Peyer's patch (tissue), 4 donors: ENCODE data around the gene EPB41L5. TPM values are rescaled to one million over a fixed set of nuclear protein-coding genes. Genes with fewer than 3 reads are reported as not detected.

ENCODE experiments used
- DNase-seq, 3 donors: peaks; one replicate each; pipeline ENCODE4 v3.0.0-alpha.2; 2017 to 2019
- H3K27ac ChIP-seq, 4 donors: fragments of 200-600 bp; sonication (generic); one replicate each; pipeline ENCODE4 v1.5.1; 2016 to 2019
- H3K27me3 ChIP-seq, 2 donors: fragments of 200-600 bp; sonication (generic); one replicate each; pipeline ENCODE4 v1.5.1; 2019
- H3K36me3 ChIP-seq, 3 donors: fragments of 200-600 bp; sonication (generic); one replicate each; pipeline ENCODE4 v1.5.1; 2016 to 2019
- H3K4me1 ChIP-seq, 4 donors: fragments of 200-600 bp; sonication (generic); one replicate each; pipeline ENCODE4 v1.5.1; 2016 to 2019
- H3K4me3 ChIP-seq, 4 donors: fragments of 200-600 bp; sonication (generic); 1 replicate in 3 of 4; 2 replicates in 1 of 4; pipeline ENCODE4 v1.5.1; 2016 to 2019; ENCODE audit warnings: mild to moderate bottlenecking in 1 of 4
- H3K9me3 ChIP-seq, 4 donors: fragments of 200-600 bp; sonication (generic); one replicate each; pipeline ENCODE4 v1.5.1; 2016 to 2019; ENCODE audit warnings: mild to moderate bottlenecking in 1 of 4
- POLR2A ChIP-seq, 2 donors: fragments of 450-650 bp; IDR thresholded peaks; one replicate each; pipeline ENCODE4 v1.5.1; 2017; ENCODE audit warnings: antibody characterized with exemption in 2 of 2, mild to moderate bottlenecking in 2 of 2, moderate library complexity in 2 of 2
- total RNA-seq, 4 donors: library from RNA; depleted of rRNA; stranded (reverse); fragments of >200 nt; gene quantifications; one replicate each; pipeline ENCODE4 v1.1.0, GENCODE V29; 2016
- TF ChIP-seq, protein P1 (sequence below), 6 experiments: fragments of 450-650 bp in 4 of 6; fragments of 200-600 bp in 2 of 6; sonication (generic) in 1 of 6; IDR thresholded peaks; one replicate each; pipeline ENCODE4 v1.5.1; 2017 to 2019; ENCODE audit warnings: antibody characterized with exemption in 6 of 6, mild to moderate bottlenecking in 3 of 6, moderate library complexity in 1 of 6

The EPB41L5 gene
- total RNA-seq, 4 donors from 2014 or later: 21.5 to 52.9 (median 41.4) TPM

DNA sequence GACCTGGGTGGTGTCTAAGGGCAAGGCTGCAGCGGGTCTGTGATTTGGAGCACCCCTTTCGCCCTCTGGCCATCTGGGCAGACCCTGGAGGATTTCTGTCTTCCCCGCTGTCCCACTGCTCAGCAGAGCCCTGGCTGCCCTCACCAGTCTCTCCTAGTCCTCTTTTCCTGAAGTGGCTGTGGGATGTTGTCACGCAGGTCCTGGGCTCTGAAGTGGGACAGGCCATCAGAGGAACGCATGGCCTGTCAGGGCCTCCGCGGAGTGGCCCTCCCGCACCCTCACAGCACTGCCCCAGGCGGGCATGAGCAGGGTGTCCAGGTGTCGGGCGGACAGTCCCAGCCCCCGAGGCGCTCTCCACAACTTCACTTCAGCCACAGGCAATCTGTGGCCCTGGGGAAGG is 211.4 kb downstream of the EPB41L5 start:
- Histone ChIP-seq H3K4me3 (peak overlapping the region in 2 of 4 donors; percentile 57 to 91), H3K27me3 (no peaks in the 10 kb centered on the region), H3K9me3 (no peaks in the 10 kb centered on the region), H3K27ac (peak overlapping the region in 1 of 4 donors; percentile 94), H3K4me1 (peaks cover 5 to 28% (median 10%) of the 10 kb centered on the region in 4 donors), H3K36me3 (no peaks in the 10 kb centered on the region)
- peak in 1 of 3 donors; percentile 47 for DNase-seq
- no peak for TF ChIP-seq POLR2A (IDR thresholded peaks at IDR 0.05)

DNA sequence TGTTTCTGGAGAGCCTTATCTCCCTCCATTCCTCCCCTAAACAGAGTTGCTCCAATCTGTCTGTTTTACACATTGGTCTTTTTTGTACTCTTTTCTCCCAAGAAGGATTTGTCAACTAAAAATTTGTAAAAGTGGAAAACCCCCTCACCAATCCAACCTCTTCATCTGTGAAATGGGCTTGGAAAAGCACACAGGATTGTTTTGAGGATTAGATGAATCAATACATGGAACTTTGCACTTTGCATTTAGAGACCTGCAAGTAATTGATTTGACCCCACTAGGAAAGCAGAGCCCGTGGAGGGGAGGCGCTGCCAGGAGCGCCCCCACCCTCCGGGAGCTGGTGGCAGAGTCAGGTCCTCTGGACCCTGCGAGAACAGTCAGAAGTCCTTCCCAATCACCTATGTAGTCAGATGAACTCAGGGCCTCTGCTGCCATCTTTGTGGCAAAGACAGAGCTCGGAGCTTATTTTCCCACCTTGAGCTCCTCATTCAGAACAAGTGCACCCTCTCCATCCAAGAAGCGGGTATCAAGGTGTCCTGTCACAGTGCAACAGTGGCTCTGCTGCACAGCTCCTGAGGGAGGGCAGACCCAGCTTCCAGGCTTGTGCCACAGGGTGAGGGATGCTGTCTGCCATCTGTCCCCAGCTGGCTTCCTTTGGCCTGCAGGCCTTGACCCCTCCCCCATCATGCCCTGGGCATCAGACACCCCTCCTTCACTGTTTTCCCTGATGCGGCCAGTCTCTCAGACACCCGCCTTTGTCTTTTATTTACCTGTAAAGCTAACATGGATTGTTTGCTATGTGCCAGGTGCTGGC is 212.1 kb downstream of the EPB41L5 start:
- no peak overlapping the region for H3K27ac ChIP-seq
- no peaks in the 10 kb centered on the region for H3K36me3 ChIP-seq
- no peak overlapping the region for H3K4me3 ChIP-seq
- DNase-seq: peak in 1 of 3 donors; percentile 51
- H3K27me3 ChIP-seq: no peaks in the 10 kb centered on the region
- no peak for TF ChIP-seq POLR2A (IDR thresholded peaks at IDR 0.05)
- TF ChIP-seq, protein P1, sequence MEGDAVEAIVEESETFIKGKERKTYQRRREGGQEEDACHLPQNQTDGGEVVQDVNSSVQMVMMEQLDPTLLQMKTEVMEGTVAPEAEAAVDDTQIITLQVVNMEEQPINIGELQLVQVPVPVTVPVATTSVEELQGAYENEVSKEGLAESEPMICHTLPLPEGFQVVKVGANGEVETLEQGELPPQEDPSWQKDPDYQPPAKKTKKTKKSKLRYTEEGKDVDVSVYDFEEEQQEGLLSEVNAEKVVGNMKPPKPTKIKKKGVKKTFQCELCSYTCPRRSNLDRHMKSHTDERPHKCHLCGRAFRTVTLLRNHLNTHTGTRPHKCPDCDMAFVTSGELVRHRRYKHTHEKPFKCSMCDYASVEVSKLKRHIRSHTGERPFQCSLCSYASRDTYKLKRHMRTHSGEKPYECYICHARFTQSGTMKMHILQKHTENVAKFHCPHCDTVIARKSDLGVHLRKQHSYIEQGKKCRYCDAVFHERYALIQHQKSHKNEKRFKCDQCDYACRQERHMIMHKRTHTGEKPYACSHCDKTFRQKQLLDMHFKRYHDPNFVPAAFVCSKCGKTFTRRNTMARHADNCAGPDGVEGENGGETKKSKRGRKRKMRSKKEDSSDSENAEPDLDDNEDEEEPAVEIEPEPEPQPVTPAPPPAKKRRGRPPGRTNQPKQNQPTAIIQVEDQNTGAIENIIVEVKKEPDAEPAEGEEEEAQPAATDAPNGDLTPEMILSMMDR (IDR thresholded peaks at IDR 0.05): no peak
- H3K9me3 ChIP-seq: no peaks in the 10 kb centered on the region
- H3K4me1 ChIP-seq: peaks cover 5 to 30% (median 11%) of the 10 kb centered on the region in 4 donors

DNA sequence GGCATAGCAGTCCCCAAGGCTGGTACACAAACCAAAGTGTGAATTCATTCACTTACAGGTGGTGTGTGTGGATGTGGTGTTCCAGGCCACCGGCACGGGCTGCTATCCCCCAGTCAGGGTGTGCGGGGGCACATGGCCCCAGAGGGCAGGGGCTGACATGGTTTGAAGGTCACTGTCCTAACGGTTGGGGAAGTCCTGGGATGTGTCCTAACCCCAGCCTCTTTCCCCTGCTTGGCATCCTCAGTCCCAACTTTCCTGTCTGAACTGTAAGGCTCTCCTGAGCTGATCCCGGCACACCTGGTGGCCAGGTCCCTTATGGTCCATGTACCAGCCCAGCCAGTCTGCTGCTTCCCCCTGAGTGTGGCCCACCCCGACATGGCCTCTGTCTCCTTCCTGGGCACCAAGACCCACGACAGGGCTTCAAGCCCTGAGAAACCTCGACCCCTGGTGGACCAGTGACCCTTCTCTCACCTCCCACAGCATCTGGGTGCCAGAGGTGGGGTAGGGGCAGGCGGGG is 212.7 kb downstream of the EPB41L5 start:
- TF ChIP-seq POLR2A (IDR thresholded peaks at IDR 0.05): no peak
- TF ChIP-seq, protein P1 (IDR thresholded peaks at IDR 0.05): no peak
- Histone ChIP-seq H3K9me3 (no peaks in the 10 kb centered on the region), H3K36me3 (no peaks in the 10 kb centered on the region), H3K27me3 (no peaks in the 10 kb centered on the region), H3K4me1 (peaks cover 5 to 37% (median 14%) of the 10 kb centered on the region in 4 donors), H3K4me3 (no peak overlapping the region), H3K27ac (no peak overlapping the region)
- DNase-seq: peak in 1 of 3 donors; percentile 37

DNA sequence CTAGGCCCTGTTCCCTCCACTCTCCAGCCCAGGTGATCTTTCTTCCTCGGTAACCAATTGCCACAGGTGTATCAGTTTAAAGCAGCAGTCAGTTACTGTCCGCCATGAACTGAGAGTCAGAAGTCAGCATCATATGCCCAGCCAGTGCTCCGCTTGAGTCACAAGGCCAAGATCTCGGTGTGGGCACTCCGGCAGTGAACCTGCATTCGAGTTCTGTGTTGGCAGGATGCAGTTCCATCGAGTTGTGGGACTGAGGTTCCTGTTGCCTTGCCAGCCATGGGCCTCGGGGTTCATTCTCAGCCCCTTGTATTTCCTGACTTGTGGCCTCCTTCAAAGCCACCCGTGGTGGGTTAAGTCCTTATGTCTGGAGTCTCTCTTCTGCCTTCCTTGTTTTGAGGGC is 213.4 kb downstream of the EPB41L5 start:
- H3K4me1 ChIP-seq: peaks cover 5 to 38% (median 16%) of the 10 kb centered on the region in 4 donors
- no peaks in the 10 kb centered on the region for H3K9me3 ChIP-seq
- peak in 1 of 3 donors; percentile 29 for DNase-seq

GRCh38 chr2:120227111-120227991 is 214.5 kb downstream of the EPB41L5 start:
- Histone ChIP-seq H3K27me3 (no peaks in the 10 kb centered on the region), H3K9me3 (no peaks in the 10 kb centered on the region), H3K4me1 (peaks cover 7 to 36% (median 15%) of the 10 kb centered on the region in 4 donors), H3K27ac (no peak overlapping the region), H3K36me3 (no peaks in the 10 kb centered on the region), H3K4me3 (no peak overlapping the region)
- TF ChIP-seq POLR2A (IDR thresholded peaks at IDR 0.05): no peak
- TF ChIP-seq, protein P1 (IDR thresholded peaks at IDR 0.05): no peak
- DNase-seq: peak in 1 of 3 donors; percentile 15

More for the DNA sequence above, 213.4 kb downstream of the EPB41L5 start:
- no peak for TF ChIP-seq POLR2A (IDR thresholded peaks at IDR 0.05)
- TF ChIP-seq, protein P1 (IDR thresholded peaks at IDR 0.05): no peak
- Histone ChIP-seq H3K36me3 (no peaks in the 10 kb centered on the region), H3K4me3 (no peak overlapping the region), H3K27me3 (no peaks in the 10 kb centered on the region), H3K27ac (no peak overlapping the region)
